HTR-8/SVneo (cell line): ENCODE data around the gene ACKR2.

Experiments used
- DNase-seq: peaks from one replicate; pipeline ENCODE4 v3.0.0; 2011; ENCODE audit warnings: low spot score, mixed read lengths; ENCODE audit not compliant: insufficient read length
- FAIRE-seq: peaks from 2 replicates; lab custom pipeline; 2011; peaks lifted over from hg19 to GRCh38; lab: Jason Lieb, UNC

Gene ACKR2

GRCh38 chr3:42908675-42909074 lies 99.4 kb downstream of the ACKR2 start:
- DNase-seq (no peak), FAIRE-seq (no peak)

- FAIRE-seq = no peak
- DNase-seq = no peak
These were observed 102.3 kb downstream of the ACKR2 start for GRCh38 chr3:42911551-42911950.

GRCh38 chr3:42914771-42915515 lies 105.7 kb downstream of the ACKR2 start:
- FAIRE-seq (no peak), DNase-seq (no peak)
